H1 (cell line): ENCODE measurements around the gene ADM2.

Experiments used
- BCL11A ChIP-seq, 2 experiments: IDR thresholded peaks; one replicate each; pipeline ENCODE4 v1.6.1; 2011; ENCODE audit warnings: low read depth in 2 of 2, low read length in 2 of 2, mild to moderate bottlenecking in 2 of 2
- CBX5 ChIP-seq: fragments of 300-800, 300-1000 bp; sonication (generic); IDR thresholded peaks from 2 replicates; pipeline ENCODE4 v1.7.1; 2016; ENCODE audit warnings: antibody characterized with exemption, low read length, low read depth
- CHD2 ChIP-seq: IDR thresholded peaks from 2 replicates; pipeline ENCODE4 v1.6.1; 2012; ENCODE audit warnings: low read length, improper control_type of control experiment
- CTCF ChIP-seq, 3 experiments: IDR thresholded peaks; 1 replicate in 2 of 3; 2 replicates in 1 of 3; pipeline versions ENCODE4 v1.5.1 to v1.6.1; 2011; ENCODE audit warnings: low read length in 3 of 3, mild to moderate bottlenecking in 3 of 3, inconsistent platforms in 2 of 3, low read depth in 1 of 3, moderate library complexity in 1 of 3; ENCODE audit not compliant: insufficient read depth in 1 of 3; ENCODE audit errors: control extremely low read depth in 1 of 3
- JUN ChIP-seq: IDR thresholded peaks from 2 replicates; pipeline ENCODE4 v1.6.1; 2011; ENCODE audit warnings: low read depth, mild to moderate bottlenecking, improper control_type of control experiment, low read length
- JUND ChIP-seq: IDR thresholded peaks from 2 replicates; pipeline ENCODE4 v1.6.1; 2011; ENCODE audit warnings: mild to moderate bottlenecking, improper control_type of control experiment, low read length
- KDM5A ChIP-seq: fragments of 200-600 bp; IDR thresholded peaks from 2 replicates; pipeline ENCODE4 v1.7.1; 2012; ENCODE audit warnings: mild to moderate bottlenecking, low read length, inconsistent platforms, mixed read lengths
- MAFK ChIP-seq: IDR thresholded peaks from 2 replicates; pipeline ENCODE4 v1.6.1; 2012; ENCODE audit warnings: low read depth, mild to moderate bottlenecking, improper control_type of control experiment, low read length
- POLR2A ChIP-seq, 2 experiments: IDR thresholded peaks; 1 replicate in 1 of 2; 2 replicates in 1 of 2; pipeline ENCODE4 v1.6.1; 2011; ENCODE audit warnings: low read depth in 2 of 2, low read length in 2 of 2, mild to moderate bottlenecking in 2 of 2; ENCODE audit errors: control extremely low read depth in 1 of 2
- POLR2AphosphoS5 ChIP-seq: IDR thresholded peaks from 2 replicates; pipeline ENCODE4 v1.6.1; 2011; ENCODE audit warnings: low read depth, low read length
- RFX5 ChIP-seq: IDR thresholded peaks from 2 replicates; pipeline ENCODE4 v1.6.1; 2011; ENCODE audit warnings: low read depth, low read length, improper control_type of control experiment, borderline replicate concordance
- SIN3A ChIP-seq, 2 experiments: IDR thresholded peaks in 1 of 2; conservative IDR thresholded peaks in 1 of 2; 2 replicates each; pipeline ENCODE4 v1.6.1; 2011 to 2012; ENCODE audit warnings: low read length in 2 of 2, improper control_type of control experiment in 1 of 2, low read depth in 1 of 2, mild to moderate bottlenecking in 1 of 2
- TAF1 ChIP-seq: IDR thresholded peaks from 2 replicates; pipeline ENCODE4 v1.6.1; 2011; ENCODE audit warnings: mild to moderate bottlenecking, low read depth, low read length
- YY1 ChIP-seq: IDR thresholded peaks from 2 replicates; pipeline ENCODE4 v1.6.1; 2011; ENCODE audit warnings: low read depth, mild to moderate bottlenecking, low read length

- no peak for TF ChIP-seq CTCF (IDR thresholded peaks at IDR 0.05; ENCODE audit: control extremely low read depth in 1 of 3, insufficient read depth in 1 of 3, low read depth in 1 of 3, low read length in 3 of 3)
- TF ChIP-seq JUN, result no peak
- TF ChIP-seq YY1, result no peak
- no peak for TF ChIP-seq POLR2AphosphoS5
- TF ChIP-seq KDM5A, result no peak
- no peak for TF ChIP-seq RFX5
- TF ChIP-seq POLR2A (IDR thresholded peaks at IDR 0.05; ENCODE audit: control extremely low read depth in 1 of 2, low read depth in 2 of 2, low read length in 2 of 2), result no peak
- no peak for TF ChIP-seq MAFK
- no peak for TF ChIP-seq SIN3A (conservative IDR thresholded peaks at IDR 0.05 in 1 of 2, IDR thresholded peaks at IDR 0.05 in 1 of 2; ENCODE audit: low read depth in 1 of 2, low read length in 2 of 2)
- no peak for TF ChIP-seq CBX5
- TF ChIP-seq JUND, result no peak
- no peak for TF ChIP-seq CHD2
- no peak for TF ChIP-seq TAF1
- no peak for TF ChIP-seq BCL11A (IDR thresholded peaks at IDR 0.05; ENCODE audit: low read depth in 2 of 2, low read length in 2 of 2)
These were observed 14.0 kb upstream of the ADM2 start for GRCh38 chr22:50467341-50467740.
